Keratinocyte (primary cell): Measurements from ENCODE around the gene PLA2G10. TPM values are rescaled to one million over a fixed set of nuclear protein-coding genes. Genes with fewer than 3 reads are reported as not detected.
"Not testable (repeated sequence)": the region's sequence is repeated elsewhere in the genome, so short reads cannot be mapped to it uniquely, and the experiment has no call there.

ENCODE experiments used
- DNase-seq: peaks from one replicate; pipeline ENCODE4 v3.0.0-alpha.2; 2011; ENCODE audit warnings: low read depth, missing footprints, low spot score
- FAIRE-seq: peaks from 2 replicates; lab custom pipeline; 2011; peaks lifted over from hg19 to GRCh38; lab: Jason Lieb, UNC
- H2AFZ ChIP-seq: 2 replicates; pipeline ENCODE4 v1.6.0; 2012; ENCODE audit warnings: low read length, control low read depth, inconsistent platforms; ENCODE audit not compliant: control insufficient read depth
- H3K27ac ChIP-seq: 2 replicates; pipeline ENCODE4 v1.5.1; 2011; ENCODE audit warnings: low read length; ENCODE audit not compliant: control insufficient read depth, insufficient read depth
- H3K27me3 ChIP-seq: 3 replicates; pipeline ENCODE4 v1.6.0; 2011; ENCODE audit warnings: low read length; ENCODE audit not compliant: control insufficient read depth, insufficient read depth; ENCODE audit errors: extremely low read depth
- H3K36me3 ChIP-seq, 2 experiments: 2 replicates in 1 of 2; 3 replicates in 1 of 2; pipeline ENCODE4 v1.5.1; 2011; ENCODE audit warnings: low read length in 2 of 2, mild to moderate bottlenecking in 1 of 2; ENCODE audit not compliant: control insufficient read depth in 2 of 2, insufficient read depth in 2 of 2; ENCODE audit errors: extremely low read depth in 1 of 2
- H3K4me1 ChIP-seq: 3 replicates; pipeline ENCODE4 v1.5.1; 2011; ENCODE audit warnings: low read length; ENCODE audit not compliant: control insufficient read depth, insufficient read depth; ENCODE audit errors: extremely low read depth
- H3K4me2 ChIP-seq: 3 replicates; pipeline ENCODE4 v1.6.0; 2011; ENCODE audit warnings: low read depth, low read length; ENCODE audit not compliant: control insufficient read depth, insufficient read depth; ENCODE audit errors: extremely low read depth
- H3K4me3 ChIP-seq, 3 experiments: fragments of 200-600 bp in 1 of 3; sonication (generic) in 1 of 3; 2 replicates in 2 of 3; 3 replicates in 1 of 3; pipeline ENCODE4 v1.5.1; 2011 to 2016; ENCODE audit warnings: low read length in 3 of 3, mild to moderate bottlenecking in 3 of 3, control low read depth in 2 of 3, inconsistent platforms in 1 of 3, low read depth in 1 of 3, mixed read lengths in 1 of 3, mixed run types in 1 of 3, moderate library complexity in 1 of 3; ENCODE audit not compliant: control insufficient read depth in 2 of 3, insufficient read depth in 2 of 3; ENCODE audit errors: extremely low read depth in 1 of 3
- H3K79me2 ChIP-seq: 2 replicates; pipeline ENCODE4 v1.6.0; 2012; ENCODE audit warnings: low read length; ENCODE audit not compliant: control insufficient read depth, insufficient read depth
- H3K9ac ChIP-seq: 3 replicates; pipeline ENCODE4 v1.6.0; 2011; ENCODE audit warnings: low read length; ENCODE audit not compliant: control insufficient read depth, insufficient read depth; ENCODE audit errors: extremely low read depth
- H3K9me1 ChIP-seq: 3 replicates; pipeline ENCODE4 v1.6.0; 2011; ENCODE audit warnings: low read length; ENCODE audit not compliant: control insufficient read depth, insufficient read depth; ENCODE audit errors: extremely low read depth
- H3K9me3 ChIP-seq: 2 replicates; pipeline ENCODE4 v1.5.1; 2012; ENCODE audit warnings: low read depth, low read length; ENCODE audit not compliant: control insufficient read depth
- H4K20me1 ChIP-seq: 3 replicates; pipeline ENCODE4 v1.6.0; 2011; ENCODE audit warnings: low read length; ENCODE audit not compliant: control insufficient read depth, insufficient read depth; ENCODE audit errors: extremely low read depth
- dilution Hi-C: fragments of 300-500 bp; cut with MboI; formaldehyde crosslinking; loops from one replicate; pipeline ENCODE4 v1.7.0; 2020; ENCODE audit warnings: low sequenced_read_pairs; ENCODE audit not compliant: extremely low pct_ligation_motif_present
- polyA plus RNA-seq, 5 experiments: library from polyadenylated mRNA; depleted of rRNA in 3 of 5; stranded (reverse) in 3 of 5; stranded (forward) in 1 of 5; unstranded in 1 of 5; fragments of >200 nt; gene quantifications; 1 replicate in 1 of 5; 2 replicates in 3 of 5; 3 replicates in 1 of 5; pipeline versions ENCODE4 v1.2.1 to v1.2.3, GENCODE V29; 2011 to 2012; ENCODE audit warnings: missing spikeins in 2 of 5, low read depth in 1 of 5, low replicate concordance in 1 of 5

PLA2G10 gene
- polyA plus RNA-seq, 1 donor (not counting 4 experiments of a cell fraction or from before 2014, with no cell fraction given) = 1.0 TPM

DNA sequence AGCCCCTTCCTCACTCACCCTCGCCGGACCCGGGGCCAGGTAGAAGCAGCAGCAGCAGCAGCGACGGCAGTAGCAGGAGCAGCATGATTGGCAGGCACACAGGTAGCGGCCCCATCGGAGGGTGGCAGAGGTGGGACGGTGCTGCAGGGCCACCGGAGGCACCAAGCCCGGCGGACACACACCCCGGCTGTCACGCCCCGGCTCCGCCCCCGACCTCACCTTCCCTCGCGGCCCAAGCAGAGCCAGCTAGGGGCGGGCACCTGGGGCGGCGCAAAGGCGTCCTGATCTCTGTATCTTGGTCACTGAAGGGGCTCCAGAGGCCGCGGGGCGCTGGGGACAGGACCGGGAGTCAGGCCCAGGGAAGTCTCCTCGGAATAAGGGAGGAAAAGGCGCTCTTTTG is 39.1 kb upstream of the PLA2G10 start:
- H3K27me3 ChIP-seq, H2AFZ ChIP-seq, H4K20me1 ChIP-seq, H3K4me2 ChIP-seq, FAIRE-seq, H3K4me1 ChIP-seq, H3K4me3 ChIP-seq, H3K9me3 ChIP-seq, dilution Hi-C loops, DNase-seq, H3K79me2 ChIP-seq, H3K9ac ChIP-seq, H3K9me1 ChIP-seq, H3K36me3 ChIP-seq, H3K27ac ChIP-seq: not testable (repeated sequence)

GRCh38 chr16:14703156-14704011 is 9.3 kb upstream of the PLA2G10 start, which contains the start of gene NPIPA3:
Gene NPIPA3 (plus strand): TSS chr16:14703411. CDS start chr16:14708944, 5,533 bp downstream.
- H4K20me1 ChIP-seq, H3K4me3 ChIP-seq, H3K27ac ChIP-seq, dilution Hi-C loops, H3K79me2 ChIP-seq, H2AFZ ChIP-seq, H3K9me3 ChIP-seq, H3K4me1 ChIP-seq, DNase-seq, FAIRE-seq, H3K27me3 ChIP-seq, H3K36me3 ChIP-seq, H3K9ac ChIP-seq, H3K9me1 ChIP-seq, H3K4me2 ChIP-seq: not testable (repeated sequence)

DNA sequence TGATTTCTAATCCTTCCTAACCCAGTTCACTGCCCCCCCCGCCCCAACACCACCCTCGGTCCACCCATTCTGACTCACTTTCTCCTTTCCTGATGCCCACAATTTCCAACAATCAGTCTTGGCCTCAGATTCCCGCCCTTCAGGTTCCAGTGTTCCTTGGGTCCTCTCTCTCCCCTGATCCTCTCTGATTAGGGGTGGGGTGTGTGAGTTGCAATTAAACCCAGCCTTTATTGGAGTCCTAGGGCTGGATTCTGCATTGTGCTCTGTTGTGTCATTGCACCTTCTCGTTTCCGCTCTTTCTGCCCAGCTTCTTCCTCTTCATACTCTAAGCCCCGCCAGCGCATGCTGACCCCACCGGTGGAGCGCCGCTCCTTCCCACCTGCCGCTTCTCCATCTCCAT is 8.6 kb upstream of the PLA2G10 start:
- H3K9me1 ChIP-seq, H3K4me1 ChIP-seq, DNase-seq, H3K79me2 ChIP-seq, H3K36me3 ChIP-seq, dilution Hi-C loops, FAIRE-seq, H3K9ac ChIP-seq, H3K9me3 ChIP-seq, H3K4me3 ChIP-seq, H3K27me3 ChIP-seq, H3K27ac ChIP-seq, H4K20me1 ChIP-seq, H2AFZ ChIP-seq, H3K4me2 ChIP-seq: not testable (repeated sequence)

DNA sequence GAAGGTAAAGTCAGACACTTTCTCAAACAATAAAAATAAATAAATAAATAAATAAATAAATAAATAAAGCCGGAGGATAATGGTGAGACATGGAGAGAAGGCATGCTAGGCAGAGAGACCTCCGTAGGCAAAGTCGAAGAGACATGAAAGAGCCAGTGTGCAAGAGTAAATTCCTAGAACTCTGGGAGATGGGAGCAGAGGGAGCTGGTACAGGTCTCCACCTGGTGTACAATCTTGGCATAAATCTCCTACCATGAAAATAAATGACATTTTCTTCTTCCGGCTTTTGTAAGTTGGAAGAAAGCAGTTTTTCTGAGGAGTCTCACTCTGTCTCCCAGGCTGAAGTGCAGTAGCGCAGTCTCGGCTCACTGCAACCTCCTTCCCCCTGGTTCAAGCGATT is 7.8 kb upstream of the PLA2G10 start:
- H4K20me1 ChIP-seq, H3K27ac ChIP-seq, H2AFZ ChIP-seq, H3K36me3 ChIP-seq, H3K4me3 ChIP-seq, H3K9me3 ChIP-seq, DNase-seq, H3K9ac ChIP-seq, dilution Hi-C loops, H3K4me1 ChIP-seq, H3K4me2 ChIP-seq, H3K9me1 ChIP-seq, H3K27me3 ChIP-seq, H3K79me2 ChIP-seq: not testable (repeated sequence)
- peak; percentile 81 for FAIRE-seq
